Endothelial cell of umbilical vein (primary cell): ENCODE data around the gene VASN. TPM values are rescaled to one million over a fixed set of nuclear protein-coding genes. Genes with fewer than 3 reads are reported as not detected.

Experiments used
- BruUV-seq: library from RNA; stranded (reverse); fragments of 400-500 nt; replicated peaks from 2 replicates; lab custom pipeline; 2021; lab: Mats Ljungman, UMichigan
- CTCF ChIA-PET: fragments of 300-600, 350-600 bp; sonication (Branson Sonifier 250); formaldehyde crosslinking; loops from one replicate; lab custom pipeline; 2021; ENCODE audit warnings: antibody characterized with exemption, inconsistent platforms; lab: Charles Lee
- POLR2A ChIA-PET: fragments of 300-600, 350-600 bp; sonication (Branson Sonifier 250); formaldehyde crosslinking; loops from one replicate; lab custom pipeline; 2021; ENCODE audit warnings: antibody characterized with exemption, inconsistent platforms; lab: Charles Lee
- DNase-seq: peaks from one replicate; pipeline ENCODE4 v3.0.0-alpha.2; 2011; ENCODE audit warnings: low read depth, low spot score
- FAIRE-seq: peaks from 2 replicates; lab custom pipeline; 2011; peaks lifted over from hg19 to GRCh38; lab: Jason Lieb, UNC
- H2AFZ ChIP-seq: 2 replicates; pipeline ENCODE4 v1.6.0; 2012; ENCODE audit warnings: low read depth, low read length, control low read depth, inconsistent platforms
- H3K27ac ChIP-seq: 2 replicates; pipeline ENCODE4 v1.5.1; 2011; ENCODE audit warnings: low read depth, mild to moderate bottlenecking, control low read depth, low read length, moderate library complexity; ENCODE audit not compliant: insufficient read depth
- H3K27me3 ChIP-seq, 2 experiments: 2 replicates each; pipeline versions ENCODE4 v1.6.0 to v1.6.1; 2011; ENCODE audit warnings: low read length in 2 of 2, mixed read lengths in 1 of 2; ENCODE audit not compliant: control insufficient read depth in 2 of 2, insufficient read depth in 2 of 2
- H3K36me3 ChIP-seq, 2 experiments: 2 replicates in 1 of 2; 3 replicates in 1 of 2; pipeline ENCODE4 v1.5.1; 2011; ENCODE audit warnings: low read length in 2 of 2, mild to moderate bottlenecking in 1 of 2, moderate library complexity in 1 of 2; ENCODE audit not compliant: control insufficient read depth in 2 of 2, insufficient read depth in 2 of 2; ENCODE audit errors: extremely low read depth in 1 of 2
- H3K4me1 ChIP-seq: 3 replicates; pipeline ENCODE4 v1.5.1; 2011; ENCODE audit warnings: mild to moderate bottlenecking, low read length; ENCODE audit not compliant: control insufficient read depth, insufficient read depth; ENCODE audit errors: extremely low read depth
- H3K4me2 ChIP-seq: 2 replicates; pipeline ENCODE4 v1.6.1; 2011; ENCODE audit warnings: low read length, control low read depth, mixed read lengths; ENCODE audit not compliant: insufficient read depth
- H3K4me3 ChIP-seq, 3 experiments: fragments of 200-600 bp in 1 of 3; sonication (generic), shearing (Covaris generic) in 1 of 3; replicated peaks in 1 of 3; 2 replicates each; pipeline ENCODE4 v1.5.1; 2011 to 2016; ENCODE audit warnings: control low read depth in 3 of 3, low read length in 3 of 3, mild to moderate bottlenecking in 2 of 3, inconsistent platforms in 1 of 3, low read depth in 1 of 3, moderate library complexity in 1 of 3; ENCODE audit not compliant: insufficient read depth in 1 of 3
- H3K79me2 ChIP-seq: 2 replicates; pipeline ENCODE4 v1.6.0; 2012; ENCODE audit warnings: low read length, inconsistent platforms; ENCODE audit not compliant: control insufficient read depth, insufficient read depth
- H3K9ac ChIP-seq: replicated peaks from 2 replicates; pipeline ENCODE3; 2011; ENCODE audit warnings: low read length, control low read depth; ENCODE audit not compliant: insufficient read depth; ENCODE audit errors: extremely low read depth
- H3K9me1 ChIP-seq: replicated peaks from 3 replicates; pipeline ENCODE4 v1.6.0; 2011; ENCODE audit warnings: mild to moderate bottlenecking, low read length; ENCODE audit not compliant: control insufficient read depth, insufficient read depth; ENCODE audit errors: extremely low read depth
- H3K9me3 ChIP-seq: replicated peaks from 2 replicates; pipeline ENCODE4 v1.5.1; 2012; ENCODE audit warnings: low read length, inconsistent platforms; ENCODE audit not compliant: control insufficient read depth, insufficient read depth
- H4K20me1 ChIP-seq: replicated peaks from 2 replicates; pipeline ENCODE3; 2011; ENCODE audit warnings: mild to moderate bottlenecking, low read length; ENCODE audit not compliant: control insufficient read depth, insufficient read depth; ENCODE audit errors: extremely low read depth
- EZH2 ChIP-seq: IDR thresholded peaks from 2 replicates; pipeline ENCODE4 v1.6.1; 2012; ENCODE audit warnings: borderline replicate concordance, low read depth, mild to moderate bottlenecking, moderate library complexity, low read length, inconsistent platforms; ENCODE audit not compliant: severe bottlenecking
- FOS ChIP-seq: IDR thresholded peaks from 2 replicates; pipeline ENCODE4 v1.6.1; 2011; ENCODE audit warnings: mild to moderate bottlenecking, low read length, moderate library complexity, borderline replicate concordance; ENCODE audit not compliant: insufficient read depth
- JUN ChIP-seq: IDR thresholded peaks from 2 replicates; pipeline ENCODE4 v1.6.1; 2011; ENCODE audit warnings: borderline replicate concordance, low read depth; ENCODE audit not compliant: insufficient read length, insufficient read depth
- MYC ChIP-seq: IDR thresholded peaks from one replicate; pipeline ENCODE4 v1.6.1; 2011; ENCODE audit warnings: mild to moderate bottlenecking, low read depth, low read length
- POLR2AphosphoS5 ChIP-seq: IDR thresholded peaks from 2 replicates; pipeline ENCODE4 v1.6.1; 2012; ENCODE audit warnings: low read depth, mild to moderate bottlenecking, control low read depth, low read length, moderate library complexity; ENCODE audit not compliant: insufficient read depth
- dilution Hi-C: fragments of 300-500 bp; cut with MboI; formaldehyde crosslinking; loops from one replicate; pipeline ENCODE4 v1.15.0; 2019; ENCODE audit warnings: low sequenced_read_pairs; ENCODE audit not compliant: extremely low pct_ligation_motif_present
- intact Hi-C: fragments of 100-400 bp; cut with micrococcal nuclease; formaldehyde crosslinking; loops from one replicate; pipeline ENCODE4 v1.10.0; 2022
- polyA plus RNA-seq, 4 experiments: library from polyadenylated mRNA; depleted of rRNA in 3 of 4; stranded (reverse) in 3 of 4; unstranded in 1 of 4; fragments of >200 nt; gene quantifications; 2 replicates each; pipeline versions ENCODE4 v1.2.1 to v1.2.3, GENCODE V29; 2011 to 2012; ENCODE audit warnings: missing spikeins in 1 of 4
- total RNA-seq: library from RNA; stranded (reverse); gene quantifications from 2 replicates; pipeline ENCODE4 v1.2.3, GENCODE V29; 2021
- TF ChIP-seq, protein P1 (sequence below): IDR thresholded peaks from 2 replicates; pipeline ENCODE4 v1.6.1; 2011; ENCODE audit not compliant: insufficient read depth, insufficient read length

VASN gene
- total and polyA plus RNA-seq, 2 donors (not counting 3 experiments of a cell fraction or from before 2014, with no cell fraction given) = 0.41 to 0.42 TPM

DNA sequence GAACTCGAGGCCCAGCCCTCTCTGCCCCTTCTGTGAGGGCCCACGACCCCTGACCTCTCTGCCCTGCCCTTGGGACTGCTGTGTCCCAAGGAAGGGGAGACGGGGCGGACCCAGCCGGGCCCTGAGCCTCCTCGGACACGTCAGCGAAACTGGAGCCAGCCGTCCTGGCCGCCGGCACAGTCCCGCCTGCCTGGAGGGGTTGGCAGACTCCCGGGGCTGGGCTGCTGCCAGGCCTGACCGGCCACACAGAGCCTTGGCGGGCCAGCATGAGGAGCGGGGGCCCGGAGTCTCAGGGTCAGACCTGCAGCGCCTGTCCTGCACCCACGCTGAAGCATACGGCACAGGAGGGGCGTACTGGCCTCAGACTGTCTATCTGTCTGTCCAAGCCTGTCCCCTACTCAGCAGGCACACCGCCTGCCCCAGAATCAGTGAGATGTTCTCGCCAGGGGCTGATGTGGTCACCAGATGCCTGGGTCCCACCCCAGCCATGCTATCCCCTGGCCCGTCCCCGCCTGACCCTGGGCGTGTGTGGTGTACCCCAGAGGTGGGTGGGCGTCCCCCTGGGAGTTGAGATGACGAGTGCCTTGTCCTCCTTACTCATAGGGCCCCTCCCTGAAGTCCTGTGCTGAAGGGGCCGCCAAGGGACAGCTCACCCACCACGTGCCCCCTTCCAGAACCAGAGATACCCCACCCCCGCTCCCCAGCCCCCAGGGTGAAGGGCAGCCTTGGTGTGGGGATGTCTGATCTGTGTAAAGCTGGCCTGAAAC, 4.7 kb downstream of the VASN start:
- Histone ChIP-seq H3K27me3 (no peaks in the 10 kb centered on the region), H2AFZ (no peak overlapping the region), H3K4me1 (peaks cover 6% of the 10 kb centered on the region), H3K79me2 (no peaks in the 10 kb centered on the region), H3K9ac (no peak overlapping the region), H3K4me3 (no peak overlapping the region), H4K20me1 (no peaks in the 10 kb centered on the region), H3K36me3 (no peaks in the 10 kb centered on the region), H3K4me2 (no peak overlapping the region), H3K9me1 (no peaks in the 10 kb centered on the region), H3K9me3 (no peaks in the 10 kb centered on the region), H3K27ac (no peak overlapping the region)
- no peak for FAIRE-seq
- dilution Hi-C loops (no loop called here), intact Hi-C loops (no loop called here)
- no peak for DNase-seq
- ChIA-PET POLR2A (no interaction called here), CTCF (interaction anchor here (3.3 kb wide), 1 partner anchor 26 kb away, joined by 11 read pairs; no protein-coding TSS in a partner anchor)
- BruUV-seq = no TSS peak
- TF ChIP-seq, protein P1, sequence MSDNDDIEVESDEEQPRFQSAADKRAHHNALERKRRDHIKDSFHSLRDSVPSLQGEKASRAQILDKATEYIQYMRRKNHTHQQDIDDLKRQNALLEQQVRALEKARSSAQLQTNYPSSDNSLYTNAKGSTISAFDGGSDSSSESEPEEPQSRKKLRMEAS = no peak
- TF ChIP-seq POLR2AphosphoS5 (no peak), EZH2 (no peak), JUN (no peak), MYC (no peak), FOS (no peak)
